ENCODE data around the gene COIL. TPM values are rescaled to one million over a fixed set of nuclear protein-coding genes. Genes with fewer than 3 reads are reported as not detected.

The COIL gene
- total and polyA plus RNA-seq, 2 of the 13 experiments (the other 11 are each of a cell fraction or from before 2014, with no cell fraction given), result 8.1 to 29.4 TPM

GRCh38 chr17:56960596-56961538 lies at the start of gene COIL (continued):
- TF ChIP-seq ZZZ3 (CRISPR knock-in tag; IDR thresholded peaks at IDR 0.05; ENCODE audit: borderline replicate concordance), result peak; percentile 89; the same call in 1 of the 2 replicates
- peak; percentile 90 for TF ChIP-seq THAP11 (CRISPR knock-in tag; IDR thresholded peaks at IDR 0.05)
- TF ChIP-seq NAIF1 (CRISPR knock-in tag; IDR thresholded peaks at IDR 0.05; ENCODE audit: borderline replicate concordance), result no peak
- peak; percentile 76 for TF ChIP-seq IKZF4 (CRISPR knock-in tag; IDR thresholded peaks at IDR 0.05; ENCODE audit: borderline replicate concordance, low read depth, not compliant biosample characterization)
- TF ChIP-seq JDP2 (CRISPR knock-in tag; IDR thresholded peaks at IDR 0.05; ENCODE audit: borderline replicate concordance), result no peak
- TF ChIP-seq DPF2 (CRISPR knock-in tag; IDR thresholded peaks at IDR 0.05; ENCODE audit: borderline replicate concordance, low read depth), result no peak
- peak; percentile 86 for TF ChIP-seq ARNT2 (CRISPR knock-in tag; IDR thresholded peaks at IDR 0.05; ENCODE audit: low read depth)
- TF ChIP-seq POGZ (CRISPR knock-in tag; IDR thresholded peaks at IDR 0.05), result peak; percentile 98
- no peak for TF ChIP-seq SETDB1 (CRISPR knock-in tag; IDR thresholded peaks at IDR 0.05; ENCODE audit: borderline replicate concordance)
- peak; percentile 98 for TF ChIP-seq ZNF772 (CRISPR knock-in tag; IDR thresholded peaks at IDR 0.05)
- TF ChIP-seq NRL (CRISPR knock-in tag; IDR thresholded peaks at IDR 0.05; ENCODE audit: borderline replicate concordance), result peak; percentile 92
- TF ChIP-seq BRD4 (CRISPR knock-in tag; IDR thresholded peaks at IDR 0.05), result 0 out of 2 replicates have a peak, but pooled peaks have one; percentile 77
- TF ChIP-seq SCMH1 (CRISPR knock-in tag; IDR thresholded peaks at IDR 0.05; ENCODE audit: borderline replicate concordance), result no peak
- TF ChIP-seq XBP1 (CRISPR knock-in tag; IDR thresholded peaks at IDR 0.05), result no peak
- no peak for TF ChIP-seq ZNF326 (CRISPR knock-in tag; IDR thresholded peaks at IDR 0.05; ENCODE audit: borderline replicate concordance)
- TF ChIP-seq, protein P1, sequence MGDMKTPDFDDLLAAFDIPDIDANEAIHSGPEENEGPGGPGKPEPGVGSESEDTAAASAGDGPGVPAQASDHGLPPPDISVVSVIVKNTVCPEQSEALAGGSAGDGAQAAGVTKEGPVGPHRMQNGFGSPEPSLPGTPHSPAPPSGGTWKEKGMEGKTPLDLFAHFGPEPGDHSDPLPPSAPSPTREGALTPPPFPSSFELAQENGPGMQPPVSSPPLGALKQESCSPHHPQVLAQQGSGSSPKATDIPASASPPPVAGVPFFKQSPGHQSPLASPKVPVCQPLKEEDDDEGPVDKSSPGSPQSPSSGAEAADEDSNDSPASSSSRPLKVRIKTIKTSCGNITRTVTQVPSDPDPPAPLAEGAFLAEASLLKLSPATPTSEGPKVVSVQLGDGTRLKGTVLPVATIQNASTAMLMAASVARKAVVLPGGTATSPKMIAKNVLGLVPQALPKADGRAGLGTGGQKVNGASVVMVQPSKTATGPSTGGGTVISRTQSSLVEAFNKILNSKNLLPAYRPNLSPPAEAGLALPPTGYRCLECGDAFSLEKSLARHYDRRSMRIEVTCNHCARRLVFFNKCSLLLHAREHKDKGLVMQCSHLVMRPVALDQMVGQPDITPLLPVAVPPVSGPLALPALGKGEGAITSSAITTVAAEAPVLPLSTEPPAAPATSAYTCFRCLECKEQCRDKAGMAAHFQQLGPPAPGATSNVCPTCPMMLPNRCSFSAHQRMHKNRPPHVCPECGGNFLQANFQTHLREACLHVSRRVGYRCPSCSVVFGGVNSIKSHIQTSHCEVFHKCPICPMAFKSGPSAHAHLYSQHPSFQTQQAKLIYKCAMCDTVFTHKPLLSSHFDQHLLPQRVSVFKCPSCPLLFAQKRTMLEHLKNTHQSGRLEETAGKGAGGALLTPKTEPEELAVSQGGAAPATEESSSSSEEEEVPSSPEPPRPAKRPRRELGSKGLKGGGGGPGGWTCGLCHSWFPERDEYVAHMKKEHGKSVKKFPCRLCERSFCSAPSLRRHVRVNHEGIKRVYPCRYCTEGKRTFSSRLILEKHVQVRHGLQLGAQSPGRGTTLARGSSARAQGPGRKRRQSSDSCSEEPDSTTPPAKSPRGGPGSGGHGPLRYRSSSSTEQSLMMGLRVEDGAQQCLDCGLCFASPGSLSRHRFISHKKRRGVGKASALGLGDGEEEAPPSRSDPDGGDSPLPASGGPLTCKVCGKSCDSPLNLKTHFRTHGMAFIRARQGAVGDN (CRISPR knock-in tag; IDR thresholded peaks at IDR 0.05), result peak; percentile 96
- peak in 1 of 2 experiments; percentile 94; a peak in 1 of 4 replicates for TF ChIP-seq KLF16 (CRISPR knock-in tag; IDR thresholded peaks at IDR 0.05)
- no peak for TF ChIP-seq ATF7 (IDR thresholded peaks at IDR 0.05)
- TF ChIP-seq ATF7 (CRISPR knock-in tag; IDR thresholded peaks at IDR 0.05), result 0 out of 2 replicates have a peak, but pooled peaks have one; percentile 30
- 0 out of 2 replicates have a peak, but pooled peaks have one; percentile 82 for TF ChIP-seq ERF (CRISPR knock-in tag; IDR thresholded peaks at IDR 0.05)
- TF ChIP-seq NFYB (CRISPR knock-in tag; IDR thresholded peaks at IDR 0.05), result no peak
- TF ChIP-seq ZNF484 (CRISPR knock-in tag; IDR thresholded peaks at IDR 0.05; ENCODE audit: borderline replicate concordance, low read depth), result no peak
- no peak for TF ChIP-seq FLYWCH1 (CRISPR knock-in tag; IDR thresholded peaks at IDR 0.05)
- TF ChIP-seq, protein P2, sequence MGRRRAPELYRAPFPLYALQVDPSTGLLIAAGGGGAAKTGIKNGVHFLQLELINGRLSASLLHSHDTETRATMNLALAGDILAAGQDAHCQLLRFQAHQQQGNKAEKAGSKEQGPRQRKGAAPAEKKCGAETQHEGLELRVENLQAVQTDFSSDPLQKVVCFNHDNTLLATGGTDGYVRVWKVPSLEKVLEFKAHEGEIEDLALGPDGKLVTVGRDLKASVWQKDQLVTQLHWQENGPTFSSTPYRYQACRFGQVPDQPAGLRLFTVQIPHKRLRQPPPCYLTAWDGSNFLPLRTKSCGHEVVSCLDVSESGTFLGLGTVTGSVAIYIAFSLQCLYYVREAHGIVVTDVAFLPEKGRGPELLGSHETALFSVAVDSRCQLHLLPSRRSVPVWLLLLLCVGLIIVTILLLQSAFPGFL (CRISPR knock-in tag; IDR thresholded peaks at IDR 0.05), result no peak
